B cell (primary cell): ENCODE results near the gene ASIC3. TPM values are rescaled to one million over a fixed set of nuclear protein-coding genes. Genes with fewer than 3 reads are reported as not detected.
"Not testable (repeated sequence)": the region's sequence is repeated elsewhere in the genome, so short reads cannot be mapped to it uniquely, and the experiment has no call there.

ENCODE experiments used
- ATAC-seq: fragments of 200-7000 bp; cut with Tn5 transposase; one replicate; pipeline ENCODE4 v1.10.0; 2021; ENCODE audit warnings: low read depth, mild to moderate bottlenecking, moderate number of reproducible peaks, moderate library complexity
- CTCF ChIA-PET: fragments of 350-600 bp; sonication (Branson Sonifier 250); formaldehyde crosslinking; loops from one replicate; lab custom pipeline; 2021; ENCODE audit warnings: antibody characterized with exemption, inconsistent platforms; lab: Charles Lee
- POLR2A ChIA-PET: fragments of 350-600 bp; sonication (Branson Sonifier 250); formaldehyde crosslinking; loops from one replicate; lab custom pipeline; 2021; ENCODE audit warnings: antibody characterized with exemption; lab: Charles Lee
- DNase-seq: peaks from one replicate; pipeline ENCODE4 v3.0.0; 2013
- H2AFZ ChIP-seq: 2 replicates; pipeline ENCODE4 v1.6.1; 2012; ENCODE audit warnings: mild to moderate bottlenecking, low read depth, low read length; ENCODE audit not compliant: insufficient read depth, poor library complexity, severe bottlenecking
- H3K27ac ChIP-seq, 2 donors: 1 replicate in 1 of 2; 2 replicates in 1 of 2; pipeline ENCODE4 v1.5.1; 2012 to 2013; ENCODE audit warnings: low read length in 2 of 2, mild to moderate bottlenecking in 2 of 2, moderate library complexity in 1 of 2
- H3K27me3 ChIP-seq, 4 experiments: fragments of 200-600 bp in 1 of 4; sonication (generic) in 1 of 4; replicated peaks in 1 of 4; 1 replicate in 2 of 4; 2 replicates in 2 of 4; pipeline versions ENCODE4 v1.6.1 to v1.7.0; 2013 to 2016; ENCODE audit warnings: low read length in 3 of 4, mild to moderate bottlenecking in 2 of 4, mixed read lengths in 1 of 4, moderate library complexity in 1 of 4; ENCODE audit not compliant: insufficient read depth in 4 of 4, control insufficient read depth in 3 of 4; ENCODE audit errors: control extremely low read depth in 1 of 4
- H3K36me3 ChIP-seq, 2 experiments: replicated peaks in 1 of 2; 1 replicate in 1 of 2; 2 replicates in 1 of 2; pipeline versions ENCODE4 v1.6.1 to v1.7.1; 2013; ENCODE audit warnings: low read length in 1 of 2; ENCODE audit not compliant: insufficient read depth in 2 of 2, control insufficient read depth in 1 of 2; ENCODE audit errors: control extremely low read depth in 1 of 2, extremely low read depth in 1 of 2
- H3K4me1 ChIP-seq, 2 donors: fragments of 200-600 bp in 1 of 2; sonication (generic) in 1 of 2; 1 replicate in 1 of 2; 2 replicates in 1 of 2; pipeline versions ENCODE4 v1.5.1 to v1.6.1; 2013 to 2017; ENCODE audit warnings: low read length in 2 of 2; ENCODE audit not compliant: control insufficient read depth in 2 of 2, insufficient read depth in 2 of 2
- H3K4me2 ChIP-seq: replicated peaks from 2 replicates; pipeline ENCODE3; 2012; ENCODE audit warnings: mild to moderate bottlenecking, low read depth, low read length; ENCODE audit not compliant: poor library complexity, severe bottlenecking
- H3K4me3 ChIP-seq, 5 experiments: fragments of 200-600 bp in 1 of 5; sonication (generic) in 1 of 5; 1 replicate in 3 of 5; 2 replicates in 2 of 5; pipeline versions ENCODE4 v1.5.1 to v1.7.0; 2011 to 2016; ENCODE audit warnings: low read length in 4 of 5, mild to moderate bottlenecking in 4 of 5, low read depth in 2 of 5, control low read depth in 1 of 5, moderate library complexity in 1 of 5; ENCODE audit not compliant: insufficient read depth in 1 of 5; ENCODE audit errors: control extremely low read depth in 1 of 5, extremely low read depth in 1 of 5
- H3K79me2 ChIP-seq: fragments of 200-600 bp; sonication (generic); one replicate; pipeline ENCODE4 v1.6.0; 2016; ENCODE audit warnings: low read length; ENCODE audit not compliant: control insufficient read depth, insufficient read depth
- H3K9ac ChIP-seq: fragments of 200-600 bp; sonication (generic); 2 replicates; pipeline ENCODE4 v1.6.1; 2017; ENCODE audit warnings: mild to moderate bottlenecking, low read length, moderate library complexity
- H3K9me3 ChIP-seq, 3 donors: one replicate each; pipeline versions ENCODE4 v1.6.1 to v1.7.1; 2013; ENCODE audit warnings: low read length in 2 of 3; ENCODE audit not compliant: control insufficient read depth in 2 of 3, insufficient read depth in 1 of 3; ENCODE audit errors: control extremely low read depth in 1 of 3
- H4K20me1 ChIP-seq: 2 replicates; pipeline ENCODE4 v1.6.0; 2012; ENCODE audit warnings: mild to moderate bottlenecking, low read length; ENCODE audit not compliant: insufficient read depth, control insufficient read depth, poor library complexity, severe bottlenecking
- H3K27ac Mint-ChIP-seq: one replicate; pipeline ENCODE4 v1.8.0; 2021; ENCODE audit warnings: mixed read lengths
- H3K27me3 Mint-ChIP-seq: one replicate; pipeline ENCODE4 v1.8.0; 2021; ENCODE audit warnings: mixed read lengths
- H3K4me1 Mint-ChIP-seq: one replicate; pipeline ENCODE4 v1.8.0; 2021; ENCODE audit warnings: mixed read lengths
- H3K4me3 Mint-ChIP-seq: one replicate; pipeline ENCODE4 v1.8.0; 2021; ENCODE audit warnings: mixed read lengths
- H3K9me3 Mint-ChIP-seq: one replicate; pipeline ENCODE4 v1.8.0; 2022; ENCODE audit warnings: mixed read lengths; ENCODE audit not compliant: insufficient read depth
- CTCF ChIP-seq: fragments of 200-600 bp; IDR thresholded peaks from one replicate; pipeline ENCODE4 v1.8.0; 2022; ENCODE audit warnings: antibody characterized with exemption, mild to moderate bottlenecking
- EZH2 ChIP-seq: IDR thresholded peaks from 2 replicates; pipeline ENCODE4 v1.6.1; 2012; ENCODE audit warnings: borderline replicate concordance, low read depth, mild to moderate bottlenecking, moderate library complexity, low read length; ENCODE audit not compliant: insufficient read depth, poor library complexity, severe bottlenecking
- WGBS: methylation state at CpG from one replicate; pipeline ENCODE4 v1.1.5; 2013; ENCODE audit warnings: missing lambda C conversion rate; ENCODE audit not compliant: insufficient coverage; 5-methylcytosine and 5-hydroxymethylcytosine counted together
- intact Hi-C: fragments of 100-400 bp; cut with micrococcal nuclease; formaldehyde crosslinking; loops from one replicate; pipeline ENCODE4 v1.10.0; 2022
- polyA plus RNA-seq: library from polyadenylated mRNA; depleted of rRNA; stranded (reverse); fragments of >200 nt; gene quantifications from 2 replicates; pipeline ENCODE4 v1.2.3, GENCODE V29; 2012
- total RNA-seq, 2 donors: library from RNA; stranded (reverse); fragments of 120-200 nt in 1 of 2; gene quantifications; 1 replicate in 1 of 2; 2 replicates in 1 of 2; pipeline versions ENCODE4 v1.2.3 to v1.2.4, GENCODE V29; 2013 to 2022

The ASIC3 gene
- total and polyA plus RNA-seq, 2 donors (not counting 1 experiment from before 2014, with no cell fraction given) = 4.8 to 5.0 TPM

- H4K20me1 ChIP-seq = no peaks in the 10 kb centered on the region
- H3K27ac ChIP-seq = no peak overlapping the region
- DNase-seq = no peak
- no peak overlapping the region for H3K4me2 ChIP-seq
- no peaks in the 10 kb centered on the region for H3K4me1 ChIP-seq
- CTCF ChIA-PET = no interaction called here
- 95% methylated on average over 30 of the region's 30 CpGs for WGBS
- no peaks in the 10 kb centered on the region for H3K79me2 ChIP-seq
- intact Hi-C loops = no loop called here
- Mint-ChIP-seq H3K4me3 (no peak overlapping the region), H3K9me3 (no peaks in the 10 kb centered on the region), H3K4me1 (no peaks in the 10 kb centered on the region), H3K27me3 (no peaks in the 10 kb centered on the region), H3K27ac (no peak overlapping the region)
- no peaks in the 10 kb centered on the region for H3K27me3 ChIP-seq
- TF ChIP-seq CTCF = no peak
- no peak for TF ChIP-seq EZH2
- no peak for ATAC-seq
- H3K4me3 ChIP-seq = no peak overlapping the region
- POLR2A ChIA-PET = no interaction called here
- no peak overlapping the region for H2AFZ ChIP-seq
- peaks cover 0 to 7% of the 10 kb centered on the region in 2 experiments for H3K36me3 ChIP-seq
- no peak overlapping the region for H3K9ac ChIP-seq
- no peaks in the 10 kb centered on the region for H3K9me3 ChIP-seq
Measured at GRCh38 chr7:151040616-151041375, 7.5 kb upstream of the ASIC3 start.

- H3K4me3 Mint-ChIP-seq, CTCF ChIA-PET, intact Hi-C loops, H2AFZ ChIP-seq, H3K27ac Mint-ChIP-seq, H3K4me1 Mint-ChIP-seq, H3K4me3 ChIP-seq, H3K9ac ChIP-seq, H3K27me3 ChIP-seq, H3K9me3 ChIP-seq, H3K27ac ChIP-seq, H3K4me2 ChIP-seq, H3K4me1 ChIP-seq, POLR2A ChIA-PET, DNase-seq, ATAC-seq, H3K9me3 Mint-ChIP-seq, H3K79me2 ChIP-seq, H3K36me3 ChIP-seq, H4K20me1 ChIP-seq, H3K27me3 Mint-ChIP-seq: not testable (repeated sequence)
- 90% methylated on average over 10 of the region's 10 CpGs for WGBS
Measured at GRCh38 chr7:151043449-151043848, 4.9 kb upstream of the ASIC3 start.
